GM19455 (cell line): ENCODE data around the gene KCNMA1.

Experiments
- ATAC-seq: cut with Tn5 transposase; IDR thresholded peaks from one replicate; pipeline ENCODE4 v1.9.1; 2021; ENCODE audit not compliant: unreplicated experiment

KCNMA1 gene

GRCh38 chr10:76887223-76888010 is 750.2 kb downstream of the KCNMA1 start:
- no peak for ATAC-seq

GRCh38 chr10:76885816-76886215 is 751.8 kb downstream of the KCNMA1 start:
- ATAC-seq = no peak

GRCh38 chr10:76884673-76885275 is 752.8 kb downstream of the KCNMA1 start:
- ATAC-seq = no peak

- ATAC-seq = no peak
These were observed 754.0 kb downstream of the KCNMA1 start for GRCh38 chr10:76883596-76883995.

GRCh38 chr10:76882796-76883195 is 754.8 kb downstream of the KCNMA1 start:
- ATAC-seq = no peak

- ATAC-seq = peak; percentile 66
These were observed 755.4 kb downstream of the KCNMA1 start for GRCh38 chr10:76882245-76882644.

- peak; percentile 79 for ATAC-seq
These were observed 756.0 kb downstream of the KCNMA1 start for GRCh38 chr10:76881477-76882220.

- ATAC-seq = no peak
These were observed 756.7 kb downstream of the KCNMA1 start for GRCh38 chr10:76880931-76881330.

- ATAC-seq = no peak
These were observed 758.3 kb downstream of the KCNMA1 start for GRCh38 chr10:76879116-76879913.

GRCh38 chr10:76878514-76878913 is 759.1 kb downstream of the KCNMA1 start:
- ATAC-seq = no peak

- no peak for ATAC-seq
These were observed 762.7 kb downstream of the KCNMA1 start for GRCh38 chr10:76874896-76875295.

- no peak for ATAC-seq
These were observed 763.4 kb downstream of the KCNMA1 start for GRCh38 chr10:76874176-76874575.

GRCh38 chr10:76871697-76872295 is 765.8 kb downstream of the KCNMA1 start:
- ATAC-seq = no peak

- no peak for ATAC-seq
These were observed 767.7 kb downstream of the KCNMA1 start for GRCh38 chr10:76869931-76870330.

- no peak for ATAC-seq
These were observed 769.3 kb downstream of the KCNMA1 start for GRCh38 chr10:76868098-76868977.

- ATAC-seq = no peak
These were observed 770.6 kb downstream of the KCNMA1 start for GRCh38 chr10:76866841-76867586.

- ATAC-seq = no peak
These were observed 772.7 kb downstream of the KCNMA1 start for GRCh38 chr10:76864922-76865321.

GRCh38 chr10:76858721-76859120 is 778.9 kb downstream of the KCNMA1 start:
- ATAC-seq = no peak

GRCh38 chr10:76840802-76841201 is 796.8 kb downstream of the KCNMA1 start:
- no peak for ATAC-seq
